22Rv1 (cell line): ENCODE measurements around the gene RFPL4A.

Experiments
- ZFX ChIP-seq: fragments of 450-650 bp; IDR thresholded peaks from 2 replicates; pipeline ENCODE4 v1.6.1; 2017; ENCODE audit warnings: antibody characterized with exemption, borderline replicate concordance
- TF ChIP-seq, protein P1 (sequence below): fragments of 450-650 bp; IDR thresholded peaks from 2 replicates; pipeline ENCODE4 v1.5.1; 2017; ENCODE audit warnings: mild to moderate bottlenecking

DNA sequence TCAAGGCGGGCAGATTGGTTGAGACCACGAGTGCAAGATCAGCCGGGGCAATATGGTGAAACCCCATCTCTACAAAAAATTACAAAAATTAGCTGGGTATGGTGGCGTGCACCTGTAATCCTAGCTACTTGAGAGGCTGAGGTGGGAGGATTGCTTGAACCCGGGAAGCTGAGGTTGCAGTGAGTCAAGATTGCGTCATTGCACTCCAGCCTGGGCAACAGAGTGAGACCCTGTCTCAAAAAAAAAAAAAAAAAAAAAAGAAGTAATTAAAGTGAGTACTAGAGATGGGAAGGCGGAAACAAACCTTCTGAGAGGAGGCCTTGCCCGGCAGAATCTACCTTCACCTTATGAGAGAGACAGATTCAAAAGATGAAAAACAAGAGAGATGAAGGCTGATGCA is 35.4 kb upstream of the RFPL4A start:
- TF ChIP-seq, protein P1, sequence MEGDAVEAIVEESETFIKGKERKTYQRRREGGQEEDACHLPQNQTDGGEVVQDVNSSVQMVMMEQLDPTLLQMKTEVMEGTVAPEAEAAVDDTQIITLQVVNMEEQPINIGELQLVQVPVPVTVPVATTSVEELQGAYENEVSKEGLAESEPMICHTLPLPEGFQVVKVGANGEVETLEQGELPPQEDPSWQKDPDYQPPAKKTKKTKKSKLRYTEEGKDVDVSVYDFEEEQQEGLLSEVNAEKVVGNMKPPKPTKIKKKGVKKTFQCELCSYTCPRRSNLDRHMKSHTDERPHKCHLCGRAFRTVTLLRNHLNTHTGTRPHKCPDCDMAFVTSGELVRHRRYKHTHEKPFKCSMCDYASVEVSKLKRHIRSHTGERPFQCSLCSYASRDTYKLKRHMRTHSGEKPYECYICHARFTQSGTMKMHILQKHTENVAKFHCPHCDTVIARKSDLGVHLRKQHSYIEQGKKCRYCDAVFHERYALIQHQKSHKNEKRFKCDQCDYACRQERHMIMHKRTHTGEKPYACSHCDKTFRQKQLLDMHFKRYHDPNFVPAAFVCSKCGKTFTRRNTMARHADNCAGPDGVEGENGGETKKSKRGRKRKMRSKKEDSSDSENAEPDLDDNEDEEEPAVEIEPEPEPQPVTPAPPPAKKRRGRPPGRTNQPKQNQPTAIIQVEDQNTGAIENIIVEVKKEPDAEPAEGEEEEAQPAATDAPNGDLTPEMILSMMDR = no peak
- TF ChIP-seq ZFX = no peak
